Pancreas (tissue), 10 donors: Measurements from ENCODE around the gene FAM13B. TPM values are rescaled to one million over a fixed set of nuclear protein-coding genes. Genes with fewer than 3 reads are reported as not detected.

Source experiments
- ATAC-seq, 4 donors: fragments of 200-7000 bp; cut with Tn5 transposase; one replicate each; pipeline versions ENCODE4 v1.8.0 to v1.9.1; 2020; ENCODE audit warnings: mild to moderate bottlenecking in 4 of 4, moderate library complexity in 4 of 4
- DNase-seq, 6 donors: peaks; one replicate each; pipeline ENCODE4 v3.0.0-alpha.2; 2020
- FAIRE-seq: peaks from 2 replicates; lab custom pipeline; 2012; peaks lifted over from hg19 to GRCh38; lab: Jason Lieb, UNC
- H3K27ac ChIP-seq, 4 donors: fragments of 200-600 bp; sonication (generic); 1 replicate in 3 of 4; 2 replicates in 1 of 4; pipeline versions ENCODE4 v1.5.0 to v1.8.0; 2020
- H3K27me3 ChIP-seq, 4 donors: fragments of 200-600 bp; one replicate each; pipeline ENCODE4 v1.8.0; 2021
- H3K36me3 ChIP-seq, 3 donors: fragments of 200-600 bp; sonication (generic) in 1 of 3; one replicate each; pipeline versions ENCODE4 v1.5.0 to v1.8.0; 2020 to 2021
- H3K4me1 ChIP-seq, 3 donors: fragments of 200-600 bp; one replicate each; pipeline ENCODE4 v1.8.0; 2021
- H3K4me3 ChIP-seq, 4 donors: fragments of 200-600 bp; sonication (generic) in 2 of 4; one replicate each; pipeline versions ENCODE4 v1.5.0 to v1.8.0; 2020 to 2021
- H3K9me3 ChIP-seq, 4 donors: fragments of 200-600 bp; one replicate each; pipeline ENCODE4 v1.8.0; 2021
- WGBS, 2 donors: extraction: QIAGEN DNeasy Blood & Tissue Kit; methylation state at CpG; one replicate each; pipeline ENCODE4 v1.1.7; 2013; 5-methylcytosine and 5-hydroxymethylcytosine counted together
- intact Hi-C, 3 donors: fragments of 100-400 bp; cut with DNase I; formaldehyde crosslinking; loops; one replicate each; pipeline versions ENCODE4 v1.11.1 to v1.14.2; 2022
- polyA plus RNA-seq, 2 donors: library from polyadenylated mRNA; stranded (reverse); fragments of 200-250 nt; gene quantifications; one replicate each; pipeline ENCODE4 v1.2.3, GENCODE V29; 2013
- total RNA-seq, 6 donors: library from RNA; stranded (reverse); fragmentation: NEBNext Ultra II Directional in 4 of 6; extraction: Animal tissue kit (Norgen Biotek cat#: 25700) in 4 of 6; gene quantifications; one replicate each; pipeline versions ENCODE4 v1.2.1 to v1.2.4, GENCODE V29; 2021 to 2023
- TF ChIP-seq, protein P1 (sequence below), 4 donors: fragments of 200-600 bp; sonication (generic) in 3 of 4; IDR thresholded peaks; one replicate each; pipeline versions ENCODE4 v1.5.0 to v1.8.0; 2021; ENCODE audit warnings: antibody characterized with exemption in 4 of 4
- donor health status: healthy with polysubstance abuse.
- donor health status: DM: no; HTN: no; CAD: no; lungs with moderate emphysema.
- donor health status: DM: no; HTN: no; CAD: no.
- donor health status: control.
- donor health status: control.
- donor health status: Bipolar disorder and iron deficiency.
- donor health status: DM: yes; HTN: yes; CAD: no.
- donor health status: DM: no; HTN: no; CAD: no.
- donor health status: DM: no; HTN: no; CAD: no.
- donor health status: DM: yes; HTN: yes; CAD: no.

Gene FAM13B
- total and polyA plus RNA-seq, 8 donors: 5.6 to 17.8 (median 11.2) TPM

GRCh38 chr5:137939331-137939730 lies 93.5 kb downstream of the FAM13B start:
- Histone ChIP-seq H3K27ac (no peak overlapping the region), H3K36me3 (peaks cover 0 to 37% (median 21%) of the 10 kb centered on the region in 3 donors), H3K27me3 (no peaks in the 10 kb centered on the region), H3K4me1 (no peaks in the 10 kb centered on the region), H3K9me3 (no peaks in the 10 kb centered on the region), H3K4me3 (no peak overlapping the region)
- 80 to 82% methylated on average over 7 of the region's 7 CpGs for WGBS, 2 donors
- FAIRE-seq (no peak), ATAC-seq (no peak), DNase-seq (no peak)
- TF ChIP-seq, protein P1, sequence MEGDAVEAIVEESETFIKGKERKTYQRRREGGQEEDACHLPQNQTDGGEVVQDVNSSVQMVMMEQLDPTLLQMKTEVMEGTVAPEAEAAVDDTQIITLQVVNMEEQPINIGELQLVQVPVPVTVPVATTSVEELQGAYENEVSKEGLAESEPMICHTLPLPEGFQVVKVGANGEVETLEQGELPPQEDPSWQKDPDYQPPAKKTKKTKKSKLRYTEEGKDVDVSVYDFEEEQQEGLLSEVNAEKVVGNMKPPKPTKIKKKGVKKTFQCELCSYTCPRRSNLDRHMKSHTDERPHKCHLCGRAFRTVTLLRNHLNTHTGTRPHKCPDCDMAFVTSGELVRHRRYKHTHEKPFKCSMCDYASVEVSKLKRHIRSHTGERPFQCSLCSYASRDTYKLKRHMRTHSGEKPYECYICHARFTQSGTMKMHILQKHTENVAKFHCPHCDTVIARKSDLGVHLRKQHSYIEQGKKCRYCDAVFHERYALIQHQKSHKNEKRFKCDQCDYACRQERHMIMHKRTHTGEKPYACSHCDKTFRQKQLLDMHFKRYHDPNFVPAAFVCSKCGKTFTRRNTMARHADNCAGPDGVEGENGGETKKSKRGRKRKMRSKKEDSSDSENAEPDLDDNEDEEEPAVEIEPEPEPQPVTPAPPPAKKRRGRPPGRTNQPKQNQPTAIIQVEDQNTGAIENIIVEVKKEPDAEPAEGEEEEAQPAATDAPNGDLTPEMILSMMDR (IDR thresholded peaks at IDR 0.05): no peak
- intact Hi-C loops: no loop called here

- no peaks in the 10 kb centered on the region for H3K4me1 ChIP-seq
- FAIRE-seq (no peak), ATAC-seq (no peak)
These were observed 94.1 kb downstream of the FAM13B start for GRCh38 chr5:137938751-137939143.

DNA sequence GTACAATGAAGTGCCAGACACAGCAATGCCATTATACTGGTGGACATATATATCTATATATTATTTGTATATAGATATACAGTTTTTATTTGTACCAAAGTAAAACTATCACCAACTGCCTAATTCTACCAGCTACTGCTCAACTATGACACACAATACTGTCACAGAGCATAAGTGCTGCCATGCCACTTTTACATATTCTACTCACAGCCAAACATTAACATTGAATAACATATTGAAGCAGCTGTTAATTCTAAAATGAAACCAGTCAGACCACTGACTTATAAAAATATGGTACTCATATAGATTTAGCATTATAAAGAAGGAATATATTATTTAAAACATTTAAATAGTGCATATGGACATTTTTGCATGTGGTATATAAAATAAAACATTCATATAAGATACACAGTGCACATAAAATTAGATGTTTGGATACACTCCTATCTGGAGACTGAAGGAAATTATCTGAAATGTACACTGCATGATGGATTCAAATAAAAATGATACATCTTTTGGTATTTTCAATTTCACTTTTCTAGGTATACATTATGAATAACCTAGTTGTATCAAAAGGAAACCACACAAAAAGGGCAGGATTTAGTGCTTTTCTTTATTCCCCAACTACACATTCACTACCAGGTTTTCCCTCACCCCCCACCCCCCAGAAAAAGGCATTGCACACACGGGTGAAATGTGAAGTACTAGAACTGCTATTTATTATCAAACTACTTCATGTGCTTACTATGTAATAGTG lies 94.7 kb downstream of the FAM13B start:
- DNase-seq (no peak), FAIRE-seq (no peak), ATAC-seq (no peak)
- no peaks in the 10 kb centered on the region for H3K4me1 ChIP-seq
- H3K27ac ChIP-seq: no peak overlapping the region
- TF ChIP-seq, protein P1 (IDR thresholded peaks at IDR 0.05): no peak
- 76 to 84% methylated on average over 1 of the region's 1 CpG for WGBS, 2 donors
- H3K4me3 ChIP-seq: no peak overlapping the region
- intact Hi-C loops: no loop called here
- no peaks in the 10 kb centered on the region for H3K27me3 ChIP-seq
- H3K36me3 ChIP-seq: peaks cover 0 to 26% (median 21%) of the 10 kb centered on the region in 3 donors
- H3K9me3 ChIP-seq: no peaks in the 10 kb centered on the region

More at GRCh38 chr5:137938751-137939143, 94.1 kb downstream of the FAM13B start:
- no peak overlapping the region for H3K27ac ChIP-seq
- H3K36me3 ChIP-seq: peaks cover 0 to 32% (median 21%) of the 10 kb centered on the region in 3 donors
- TF ChIP-seq, protein P1 (IDR thresholded peaks at IDR 0.05): no peak
- intact Hi-C loops: no loop called here
- no peaks in the 10 kb centered on the region for H3K9me3 ChIP-seq
- DNase-seq: no peak
- H3K4me3 ChIP-seq: no peak overlapping the region
- 91 to 100% methylated on average over 1 of the region's 1 CpG for WGBS, 2 donors
- H3K27me3 ChIP-seq: no peaks in the 10 kb centered on the region

DNA sequence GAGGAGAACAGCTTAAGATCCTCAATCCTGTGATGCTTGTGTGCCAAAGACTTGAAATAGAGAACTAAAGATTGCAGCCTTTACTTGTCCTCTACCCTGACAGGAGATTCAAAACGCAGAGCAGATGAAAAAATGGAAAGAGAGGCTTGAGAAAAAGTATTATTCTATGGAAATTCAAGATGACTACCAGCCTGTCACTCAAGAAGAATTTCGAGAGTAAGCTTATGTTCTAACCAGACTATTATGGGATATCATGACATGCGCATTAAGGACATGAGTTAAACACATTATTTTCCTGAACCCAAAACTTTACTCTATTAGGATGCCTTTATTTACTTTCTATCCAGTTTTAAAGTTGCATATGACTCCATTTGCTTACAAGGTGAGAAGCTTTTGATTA lies 97.2 kb downstream of the FAM13B start:
- Histone ChIP-seq H3K4me1 (no peaks in the 10 kb centered on the region), H3K9me3 (no peaks in the 10 kb centered on the region), H3K27me3 (no peaks in the 10 kb centered on the region), H3K4me3 (no peak overlapping the region), H3K27ac (no peak overlapping the region), H3K36me3 (peaks cover 0 to 16% (median 4%) of the 10 kb centered on the region in 3 donors)
- DNase-seq (no peak), FAIRE-seq (no peak), ATAC-seq (no peak)
- 82% methylated on average over 3 of the region's 3 CpGs for WGBS, 2 donors
- TF ChIP-seq, protein P1 (IDR thresholded peaks at IDR 0.05): no peak
- intact Hi-C loops: no loop called here

DNA sequence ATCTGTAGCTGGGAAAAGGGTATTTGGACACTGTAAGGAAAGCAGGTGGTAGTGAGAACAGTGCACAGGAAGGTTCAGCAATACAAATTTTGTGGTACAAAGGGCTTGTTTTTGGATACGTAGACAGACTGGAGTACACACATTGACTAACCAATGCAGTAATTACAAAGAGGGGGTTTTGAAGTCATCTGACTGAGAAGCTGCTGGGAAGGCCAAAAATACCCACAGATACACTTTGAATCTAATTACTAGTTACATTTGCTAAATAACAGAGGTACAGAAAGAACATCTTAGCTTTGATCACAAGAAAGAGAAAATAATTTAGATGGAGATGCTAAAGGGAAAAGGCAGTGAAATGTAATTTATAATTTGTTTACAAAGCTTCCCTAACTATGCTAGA lies 97.7 kb downstream of the FAM13B start:
- Histone ChIP-seq H3K9me3 (no peaks in the 10 kb centered on the region), H3K27me3 (no peaks in the 10 kb centered on the region), H3K27ac (no peak overlapping the region), H3K36me3 (peaks cover 0 to 16% (median 4%) of the 10 kb centered on the region in 3 donors), H3K4me3 (no peak overlapping the region), H3K4me1 (no peaks in the 10 kb centered on the region)
- intact Hi-C loops: no loop called here
- TF ChIP-seq, protein P1 (IDR thresholded peaks at IDR 0.05): no peak
- no peak for ATAC-seq
- 94 to 100% methylated on average over 1 of the region's 1 CpG for WGBS, 2 donors
- FAIRE-seq: no peak
- DNase-seq: no peak
